ENCODE results near the gene CLCN7. TPM values are rescaled to one million over a fixed set of nuclear protein-coding genes. Genes with fewer than 3 reads are reported as not detected.

The CLCN7 gene
- polyA plus RNA-seq, 1 experiment, result 36.4 TPM

GRCh38 chr16:1501630-1502029 lies 26.8 kb upstream of the CLCN7 start:
- no peak overlapping the region for H3K4me3 ChIP-seq (ENCODE audit: low read depth, low read length)
- no peak for DNase-seq (ENCODE audit: low read depth)
- CTCF ChIA-PET, result interaction anchor here (1.0 kb wide), 1 partner anchor 14 kb away, joined by 3 read pairs; no protein-coding TSS in a partner anchor
- POLR2A ChIA-PET, result no interaction called here
- H3K27me3 ChIP-seq (ENCODE audit: control insufficient read depth, insufficient read depth, low read length), result no peaks in the 10 kb centered on the region
- TF ChIP-seq CTCF (IDR thresholded peaks at IDR 0.05; ENCODE audit: insufficient read depth, low read depth, low read length), result no peak
- peaks cover 39% of the 10 kb centered on the region for H3K36me3 ChIP-seq (ENCODE audit: control insufficient read depth, insufficient read depth, low read length)

GRCh38 chr16:1500465-1501150 lies 25.8 kb upstream of the CLCN7 start:
- TF ChIP-seq CTCF (IDR thresholded peaks at IDR 0.05; ENCODE audit: insufficient read depth, low read depth, low read length), result no peak
- no peak for DNase-seq (ENCODE audit: low read depth)
- Histone ChIP-seq H3K27me3 (ENCODE audit: control insufficient read depth, insufficient read depth, low read length) (no peaks in the 10 kb centered on the region), H3K36me3 (ENCODE audit: control insufficient read depth, insufficient read depth, low read length) (peaks cover 44% of the 10 kb centered on the region), H3K4me3 (ENCODE audit: low read depth, low read length) (no peak overlapping the region)
- ChIA-PET POLR2A (no interaction called here), CTCF (interaction anchor here (1.0 kb wide), 1 partner anchor 15 kb away, joined by 3 read pairs; no protein-coding TSS in a partner anchor)

- POLR2A ChIA-PET, result no interaction called here
- DNase-seq (ENCODE audit: low read depth), result no peak
- Histone ChIP-seq H3K36me3 (ENCODE audit: control insufficient read depth, insufficient read depth, low read length) (peaks cover 45% of the 10 kb centered on the region), H3K27me3 (ENCODE audit: control insufficient read depth, insufficient read depth, low read length) (no peaks in the 10 kb centered on the region), H3K4me3 (ENCODE audit: low read depth, low read length) (no peak overlapping the region)
- CTCF ChIA-PET, result no interaction called here
- no peak for TF ChIP-seq CTCF (IDR thresholded peaks at IDR 0.05; ENCODE audit: insufficient read depth, low read depth, low read length)
Measured at GRCh38 chr16:1499756-1500464, 25.1 kb upstream of the CLCN7 start.

GRCh38 chr16:1498899-1499676 lies 24.3 kb upstream of the CLCN7 start:
- peaks cover 45% of the 10 kb centered on the region for H3K36me3 ChIP-seq (ENCODE audit: control insufficient read depth, insufficient read depth, low read length)
- no peak for TF ChIP-seq CTCF (IDR thresholded peaks at IDR 0.05; ENCODE audit: insufficient read depth, low read depth, low read length)
- DNase-seq (ENCODE audit: low read depth), result no peak
- ChIA-PET CTCF (no interaction called here), POLR2A (no interaction called here)
- no peak overlapping the region for H3K4me3 ChIP-seq (ENCODE audit: low read depth, low read length)
- no peaks in the 10 kb centered on the region for H3K27me3 ChIP-seq (ENCODE audit: control insufficient read depth, insufficient read depth, low read length)

- TF ChIP-seq CTCF (IDR thresholded peaks at IDR 0.05; ENCODE audit: insufficient read depth, low read depth, low read length), result no peak
- H3K4me3 ChIP-seq (ENCODE audit: low read depth, low read length), result no peak overlapping the region
- no peaks in the 10 kb centered on the region for H3K27me3 ChIP-seq (ENCODE audit: control insufficient read depth, insufficient read depth, low read length)
- ChIA-PET POLR2A (no interaction called here), CTCF (interaction anchor here (0.8 kb wide), 1 partner anchor 17 kb away, joined by 4 read pairs; no protein-coding TSS in a partner anchor)
- peaks cover 35% of the 10 kb centered on the region for H3K36me3 ChIP-seq (ENCODE audit: control insufficient read depth, insufficient read depth, low read length)
- DNase-seq (ENCODE audit: low read depth), result no peak
Measured at GRCh38 chr16:1497014-1497598, 22.3 kb upstream of the CLCN7 start.
